Stimulated activated CD8-positive, alpha-beta memory T cell treated with anti-CD3 and anti-CD28 coated beads, Interleukin-2, amount 100 ng/mL, for 48 hours (primary cell): ENCODE results near the gene C2orf81.
"Not testable (repeated sequence)": the region's sequence is repeated elsewhere in the genome, so short reads cannot be mapped to it uniquely, and the experiment has no call there.

Experiments
- DNase-seq, 2 donors: peaks; one replicate each; pipeline ENCODE4 v3.0.0-alpha.2; 2020; ENCODE audit warnings: low read depth in 2 of 2

The C2orf81 gene

GRCh38 chr2:74423231-74424095, 2.0 kb upstream of the C2orf81 start:
- no peak for DNase-seq

GRCh38 chr2:74420443-74421103, 846 bp downstream of the C2orf81 start:
- not testable (repeated sequence) for DNase-seq

DNA sequence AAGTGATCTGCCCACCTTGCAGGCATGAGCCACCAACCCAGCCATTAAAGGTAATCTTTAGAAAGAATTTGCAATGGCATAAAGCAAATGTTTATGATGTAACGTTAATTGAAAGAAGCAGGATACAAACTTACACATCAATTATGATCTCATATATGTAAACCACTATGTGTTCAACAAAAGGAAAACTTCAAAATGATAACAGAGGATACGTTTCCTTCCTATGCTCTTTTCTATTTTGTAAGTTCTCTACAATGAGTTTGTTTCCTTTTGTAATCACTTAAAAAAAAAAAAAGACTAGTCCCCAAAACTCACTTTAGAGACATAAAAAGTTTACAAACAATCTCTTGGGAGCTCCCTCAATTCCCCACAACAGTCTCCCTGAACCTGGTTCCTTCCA, 1.4 kb downstream of the C2orf81 start:
- DNase-seq = no peak

- DNase-seq = no peak
Measured at GRCh38 chr2:74419345-74419744, 2.1 kb downstream of the C2orf81 start.

- no peak for DNase-seq
Measured at GRCh38 chr2:74418312-74418711, 3.1 kb downstream of the C2orf81 start.

GRCh38 chr2:74417763-74418162, 3.7 kb downstream of the C2orf81 start:
- DNase-seq = no peak

- DNase-seq = no peak
Measured at GRCh38 chr2:74417197-74417596, 4.2 kb downstream of the C2orf81 start.

DNA sequence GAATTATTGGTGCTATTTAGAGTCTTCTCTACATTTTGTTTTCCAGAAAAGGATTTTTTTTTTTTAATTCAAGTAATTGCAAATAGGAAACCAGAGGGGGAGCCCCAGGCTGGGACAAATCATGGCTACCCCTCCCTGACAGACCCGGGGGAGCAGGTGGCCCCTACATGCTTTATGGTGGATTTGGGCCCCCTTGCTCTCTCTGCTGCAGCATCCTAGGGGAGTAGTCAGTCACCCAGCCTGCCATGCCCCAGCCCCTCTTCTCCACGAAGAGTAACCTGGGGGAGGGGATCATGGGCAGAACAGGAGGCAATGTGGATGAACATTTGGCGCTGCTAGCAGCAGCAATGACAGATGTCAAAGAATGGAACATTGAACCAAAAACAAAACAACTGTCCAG, 4.6 kb downstream of the C2orf81 start:
- DNase-seq = no peak

GRCh38 chr2:74415762-74416395, 5.5 kb downstream of the C2orf81 start:
- DNase-seq = no peak

GRCh38 chr2:74414881-74415761, 6.3 kb downstream of the C2orf81 start:
- DNase-seq = peak in 1 of 2 donors; percentile 19

DNA sequence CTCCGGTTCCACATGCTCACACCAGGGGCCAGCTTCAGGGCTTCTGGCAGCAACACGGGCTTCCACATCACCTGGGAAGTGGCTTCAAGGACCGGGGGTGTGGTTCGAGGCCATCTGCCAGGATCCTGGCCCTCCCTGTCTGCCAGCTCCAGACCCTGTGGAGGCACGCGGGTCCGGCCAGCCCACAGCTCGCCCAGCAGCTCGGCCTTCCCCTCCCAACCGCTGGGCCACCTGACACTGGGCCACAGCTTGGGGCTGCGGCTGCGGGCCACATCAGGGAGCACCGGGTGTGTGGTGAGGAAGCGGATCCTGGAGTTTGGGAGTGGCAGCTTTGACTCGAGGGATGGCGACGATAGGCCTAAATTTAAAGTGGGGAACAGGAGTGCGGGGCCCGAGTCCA, 7.0 kb downstream of the C2orf81 start:
- no peak for DNase-seq

- DNase-seq = no peak
Measured at GRCh38 chr2:74413001-74413698, 8.3 kb downstream of the C2orf81 start.

- no peak for DNase-seq
Measured at GRCh38 chr2:74407682-74408081, 13.7 kb downstream of the C2orf81 start.

GRCh38 chr2:74406035-74406434, 15.4 kb downstream of the C2orf81 start:
- no peak for DNase-seq

DNA sequence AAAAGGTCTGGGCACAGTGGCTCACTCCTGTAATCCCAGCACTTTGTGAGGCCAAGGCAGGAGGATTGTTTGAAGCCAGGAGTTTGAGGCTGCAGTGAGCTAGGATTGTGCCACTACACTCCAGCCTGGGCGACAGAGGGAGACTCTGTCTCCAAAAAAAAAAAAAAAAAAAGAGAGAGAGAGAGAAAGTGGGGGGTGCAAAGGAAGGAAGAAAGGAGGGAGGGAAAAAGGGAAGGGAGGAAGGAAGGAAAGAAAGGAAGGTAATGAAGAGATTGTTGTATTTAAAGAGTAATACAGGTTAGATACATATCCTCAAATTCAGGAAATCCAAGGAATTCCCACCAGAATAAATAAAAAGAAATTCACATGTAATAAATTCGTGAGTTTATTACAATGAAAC, 19.5 kb downstream of the C2orf81 start:
- DNase-seq = no peak

DNA sequence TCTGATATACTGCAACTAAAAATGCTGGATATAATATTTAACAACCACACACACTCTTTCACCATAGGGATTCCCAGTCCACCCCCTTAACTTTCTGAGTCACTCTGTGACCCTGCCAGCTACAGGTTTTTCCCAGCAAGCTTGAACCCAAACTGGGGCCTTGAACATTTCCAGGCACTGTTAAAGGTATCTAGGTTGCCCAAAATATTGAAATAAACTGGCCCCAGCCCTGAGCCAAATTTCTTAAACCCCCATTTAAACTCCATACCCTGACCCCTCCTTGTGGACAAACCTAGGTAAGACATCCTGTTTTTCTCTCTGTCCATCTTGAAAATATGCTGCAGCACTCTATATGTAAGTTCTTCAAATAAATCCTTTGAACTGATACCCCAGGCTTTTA, 21.6 kb downstream of the C2orf81 start:
- no peak for DNase-seq

GRCh38 chr2:74396149-74396548, 25.3 kb downstream of the C2orf81 start:
- no peak for DNase-seq

DNA sequence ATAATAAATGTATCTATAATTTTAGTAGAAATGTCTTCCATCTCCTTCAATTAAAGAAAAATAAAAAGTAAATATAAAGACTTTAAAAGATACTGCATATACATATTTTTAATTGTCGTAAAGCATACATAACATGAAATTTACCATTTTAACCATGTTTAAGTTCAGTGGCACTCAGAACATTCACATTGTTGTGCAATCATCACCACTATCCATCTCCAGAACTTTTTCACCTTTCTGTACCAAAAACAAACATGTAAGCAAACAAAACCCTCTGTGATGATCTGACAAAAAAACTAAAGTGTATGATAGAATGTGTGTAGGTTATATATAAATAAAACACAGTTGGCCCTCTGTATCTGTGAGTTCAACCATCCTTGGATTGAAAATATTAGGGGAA, 27.9 kb downstream of the C2orf81 start:
- DNase-seq = no peak

DNA sequence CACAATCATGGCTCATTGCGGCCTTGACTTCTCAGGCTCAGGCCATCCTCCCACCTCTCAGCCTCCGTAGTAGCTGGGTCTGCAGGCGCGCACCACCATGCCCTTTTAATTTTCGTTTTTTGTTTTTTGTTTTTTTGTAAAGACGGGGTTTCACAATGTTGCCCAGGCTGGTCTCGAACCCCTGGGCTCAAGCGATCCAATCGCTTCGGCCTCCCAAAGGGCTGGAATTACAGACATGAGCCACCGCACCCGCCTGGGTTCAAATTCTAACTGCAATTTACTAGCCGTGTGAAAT, 29.0 kb downstream of the C2orf81 start:
- no peak for DNase-seq

- DNase-seq = peak; percentile 87 to 89
Measured at GRCh38 chr2:74391580-74392448, 29.6 kb downstream of the C2orf81 start.
